OCI-LY1 (cell line): ENCODE results near the gene POLR2I.

Experiments
- EZH2 ChIP-seq: fragments of 200-600 bp; sonication (generic), shearing (Covaris generic); IDR thresholded peaks from 2 replicates; pipeline ENCODE4 v1.8.0; 2017; ENCODE audit warnings: borderline replicate concordance, mixed run types, mild to moderate bottlenecking, antibody characterized with exemption, low read length, moderate library complexity, mixed read lengths
- TF ChIP-seq, protein P1 (sequence below): fragments of 200-600 bp; sonication (generic), shearing (Covaris generic); IDR thresholded peaks from 2 replicates; pipeline ENCODE4 v1.5.1; 2017; ENCODE audit warnings: mild to moderate bottlenecking, antibody characterized with exemption, low read length, moderate library complexity, mixed read lengths

DNA sequence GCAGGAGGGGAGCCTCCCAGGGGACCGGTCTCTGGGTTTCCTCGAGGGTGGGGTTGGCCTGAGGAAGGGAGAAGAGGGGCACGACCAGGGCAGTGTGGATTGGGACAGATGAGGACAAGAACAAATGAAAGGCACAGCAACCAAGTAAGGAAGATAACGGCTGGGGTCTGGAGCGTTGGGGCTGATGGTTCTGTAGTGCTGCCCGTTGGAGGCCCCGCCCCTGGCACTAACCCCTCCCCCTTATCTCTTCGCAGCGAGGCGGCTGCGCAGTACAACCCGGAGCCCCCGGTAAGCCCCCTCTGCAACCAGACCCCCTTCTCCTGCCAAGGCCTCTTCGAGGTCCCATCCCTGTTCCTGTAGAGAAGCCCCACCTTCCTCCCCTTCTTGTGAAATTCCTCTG, 27.4 kb upstream of the POLR2I start:
- TF ChIP-seq, protein P1, sequence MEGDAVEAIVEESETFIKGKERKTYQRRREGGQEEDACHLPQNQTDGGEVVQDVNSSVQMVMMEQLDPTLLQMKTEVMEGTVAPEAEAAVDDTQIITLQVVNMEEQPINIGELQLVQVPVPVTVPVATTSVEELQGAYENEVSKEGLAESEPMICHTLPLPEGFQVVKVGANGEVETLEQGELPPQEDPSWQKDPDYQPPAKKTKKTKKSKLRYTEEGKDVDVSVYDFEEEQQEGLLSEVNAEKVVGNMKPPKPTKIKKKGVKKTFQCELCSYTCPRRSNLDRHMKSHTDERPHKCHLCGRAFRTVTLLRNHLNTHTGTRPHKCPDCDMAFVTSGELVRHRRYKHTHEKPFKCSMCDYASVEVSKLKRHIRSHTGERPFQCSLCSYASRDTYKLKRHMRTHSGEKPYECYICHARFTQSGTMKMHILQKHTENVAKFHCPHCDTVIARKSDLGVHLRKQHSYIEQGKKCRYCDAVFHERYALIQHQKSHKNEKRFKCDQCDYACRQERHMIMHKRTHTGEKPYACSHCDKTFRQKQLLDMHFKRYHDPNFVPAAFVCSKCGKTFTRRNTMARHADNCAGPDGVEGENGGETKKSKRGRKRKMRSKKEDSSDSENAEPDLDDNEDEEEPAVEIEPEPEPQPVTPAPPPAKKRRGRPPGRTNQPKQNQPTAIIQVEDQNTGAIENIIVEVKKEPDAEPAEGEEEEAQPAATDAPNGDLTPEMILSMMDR: no peak
- TF ChIP-seq EZH2: no peak
